Measurements from ENCODE around the gene TMX2. TPM values are rescaled to one million over a fixed set of nuclear protein-coding genes. Genes with fewer than 3 reads are reported as not detected.
"Not testable (repeated sequence)": the region's sequence is repeated elsewhere in the genome, so short reads cannot be mapped to it uniquely, and the experiment has no call there.

Gene TMX2
- total RNA-seq, 1 experiment from 2014 or later: 148 TPM

DNA sequence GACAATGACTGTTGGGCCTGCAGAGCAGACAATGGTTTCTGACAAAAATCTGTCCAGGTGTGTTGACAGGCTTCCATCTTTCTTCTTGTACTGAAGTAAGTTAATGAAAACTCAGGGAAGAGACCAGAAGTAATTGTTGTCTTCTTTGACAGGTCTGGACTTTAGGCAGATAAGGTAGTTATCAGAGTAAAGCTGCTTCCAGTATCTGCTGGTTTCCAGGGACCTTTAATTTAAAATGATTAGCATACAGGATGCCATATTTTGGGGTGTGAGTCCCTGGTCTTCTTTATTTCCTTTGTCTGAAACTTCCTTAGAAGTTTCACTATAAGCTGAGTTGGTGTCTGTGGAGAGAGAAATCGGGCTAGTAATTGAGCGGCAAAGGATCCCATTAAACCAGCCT is 1.4 kb downstream of the TMX2 start:
- no peak for DNase-seq (ENCODE audit: low spot score)

DNA sequence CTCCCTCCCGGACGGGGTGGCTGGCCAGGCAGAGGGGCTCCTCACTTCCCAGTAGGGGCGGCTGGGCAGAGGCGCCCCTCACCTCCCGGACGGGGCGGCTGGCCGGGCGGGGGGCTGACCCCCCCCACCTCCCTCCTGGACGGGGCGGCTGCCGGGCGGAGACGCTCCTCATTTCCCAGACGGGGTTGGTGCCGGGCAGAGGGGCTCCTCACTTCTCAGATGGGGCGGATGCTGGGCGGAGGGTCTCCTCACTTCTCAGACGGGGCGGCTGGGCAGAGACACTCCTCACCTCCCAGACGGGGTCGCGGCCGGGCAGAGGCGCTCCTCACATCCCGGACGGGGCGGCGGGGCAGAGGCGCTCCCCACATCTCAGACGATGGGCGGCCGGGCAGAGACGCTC is 4.3 kb downstream of the TMX2 start:
- DNase-seq (ENCODE audit: low spot score): not testable (repeated sequence)

DNA sequence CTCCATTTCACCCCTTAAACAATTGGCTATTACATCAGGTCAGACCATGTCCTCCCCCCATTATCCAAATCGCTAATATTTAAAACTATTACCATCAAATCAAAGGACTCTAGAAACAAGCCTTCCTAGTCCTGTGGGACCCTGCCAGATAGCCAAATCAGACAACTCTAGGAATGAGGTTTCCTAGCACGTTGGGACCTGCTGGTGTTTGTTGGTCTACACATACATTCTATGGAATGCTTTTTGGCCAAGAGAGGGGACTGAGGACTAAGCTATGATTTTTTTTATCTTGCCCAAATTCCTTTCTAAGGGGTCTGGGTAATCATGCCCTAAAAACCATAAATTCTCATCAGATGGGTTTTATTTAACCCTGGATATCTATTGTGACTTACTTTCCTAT is 14.8 kb downstream of the TMX2 start:
- no peak for DNase-seq (ENCODE audit: low spot score)

- no peak for DNase-seq (ENCODE audit: low spot score)
Observed at GRCh38 chr11:57728829-57729228, 16.4 kb downstream of the TMX2 start.

DNA sequence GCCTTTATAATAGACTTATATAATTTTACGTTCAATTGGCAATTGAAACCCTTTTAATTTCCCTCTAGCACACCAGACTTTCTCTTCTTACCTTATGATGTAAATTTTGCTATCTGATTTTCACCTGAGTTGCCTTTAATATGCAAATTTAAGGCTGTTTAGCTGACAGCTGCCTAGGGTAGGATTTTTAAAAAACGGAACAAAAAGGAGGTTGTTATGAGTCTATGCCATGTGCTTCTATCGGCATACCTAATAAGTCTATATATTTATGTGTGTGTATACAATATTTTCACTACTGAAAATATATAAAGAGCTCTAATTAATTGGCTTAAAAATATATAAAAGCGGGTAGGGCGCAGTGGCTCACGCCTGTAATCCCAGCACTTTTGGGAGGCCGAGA is 17.1 kb downstream of the TMX2 start:
- DNase-seq (ENCODE audit: low spot score): no peak

GRCh38 chr11:57732661-57733060 is 20.3 kb downstream of the TMX2 start:
- no peak for DNase-seq (ENCODE audit: low spot score)

GRCh38 chr11:57735619-57736298 is 23.4 kb downstream of the TMX2 start:
- no peak for DNase-seq (ENCODE audit: low spot score)

DNA sequence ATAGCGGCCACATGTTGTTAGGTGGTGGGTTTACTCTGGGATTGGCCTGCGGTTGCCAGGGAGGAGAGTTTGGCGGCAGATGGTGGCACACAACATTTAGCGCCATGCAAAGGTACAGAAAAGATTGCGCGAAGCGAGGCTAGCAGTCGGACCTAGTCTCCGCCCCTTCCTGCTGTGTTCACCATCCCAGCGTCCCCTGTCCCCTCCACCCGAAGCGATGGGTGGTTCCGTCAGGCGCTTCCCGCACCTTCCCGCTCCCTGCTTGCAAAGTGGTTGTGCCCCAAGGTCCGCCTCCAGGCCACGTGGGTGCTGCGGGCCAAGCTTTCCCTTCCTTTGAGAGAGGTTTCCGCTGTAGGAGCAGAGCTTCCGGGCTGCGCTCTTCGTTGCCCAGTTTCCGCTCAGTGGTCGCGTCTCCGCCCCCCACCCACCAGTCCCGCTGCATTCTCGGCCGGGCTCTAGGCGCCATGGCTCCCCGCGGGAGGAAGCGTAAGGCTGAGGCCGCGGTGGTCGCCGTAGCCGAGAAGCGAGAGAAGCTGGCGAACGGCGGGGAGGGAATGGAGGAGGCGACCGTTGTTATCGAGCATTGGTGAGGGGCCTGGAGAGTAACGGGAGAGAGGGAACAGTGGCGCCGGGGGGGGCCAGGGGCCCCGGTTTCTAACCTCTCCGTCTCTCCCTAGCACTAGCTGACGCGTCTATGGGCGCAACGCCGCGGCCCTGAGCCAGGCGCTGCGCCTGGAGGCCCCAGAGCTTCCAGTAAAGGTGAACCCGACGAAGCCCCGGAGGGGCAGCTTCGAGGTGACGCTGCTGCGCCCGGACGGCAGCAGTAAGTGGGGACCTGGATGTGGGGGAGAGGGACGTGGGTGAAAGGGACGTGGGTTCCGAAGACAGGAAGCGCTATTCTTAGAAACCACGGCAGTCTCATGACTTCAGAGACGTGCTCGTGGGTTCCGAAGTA is 29.0 kb downstream of the TMX2 start, which contains the start of gene SELENOH:
Gene SELENOH, plus strand, starts transcription at position 360 of the 955 bp plus-strand sequence. Its CDS starts 105 bp downstream, at position 465.
- peak; percentile 99 for DNase-seq (ENCODE audit: low spot score)

GRCh38 chr11:57742087-57742452 is 29.7 kb downstream of the TMX2 start:
- DNase-seq (ENCODE audit: low spot score): no peak

DNA sequence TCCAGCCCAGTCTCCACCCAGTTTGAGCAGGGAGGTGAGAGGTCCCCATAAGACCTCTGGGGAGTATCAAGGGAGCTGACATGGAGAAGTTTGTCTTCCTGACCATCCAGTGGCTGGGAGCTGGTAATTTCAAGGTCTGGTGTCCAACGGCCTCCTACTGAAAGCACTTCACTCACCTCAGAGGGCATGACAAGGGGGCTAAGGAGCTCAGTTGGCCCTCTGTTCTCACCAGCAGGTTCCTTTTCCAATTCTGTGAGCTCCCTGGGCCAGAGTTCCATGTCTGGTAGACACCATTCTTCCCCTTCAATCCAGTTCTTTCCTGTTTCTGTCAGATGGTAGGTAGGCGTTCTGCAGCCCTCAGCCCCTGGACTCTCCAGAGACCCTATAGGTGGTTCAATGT is 32.0 kb downstream of the TMX2 start:
- DNase-seq (ENCODE audit: low spot score): no peak

GRCh38 chr11:57745206-57745605 is 32.8 kb downstream of the TMX2 start:
- DNase-seq (ENCODE audit: low spot score): no peak

DNA sequence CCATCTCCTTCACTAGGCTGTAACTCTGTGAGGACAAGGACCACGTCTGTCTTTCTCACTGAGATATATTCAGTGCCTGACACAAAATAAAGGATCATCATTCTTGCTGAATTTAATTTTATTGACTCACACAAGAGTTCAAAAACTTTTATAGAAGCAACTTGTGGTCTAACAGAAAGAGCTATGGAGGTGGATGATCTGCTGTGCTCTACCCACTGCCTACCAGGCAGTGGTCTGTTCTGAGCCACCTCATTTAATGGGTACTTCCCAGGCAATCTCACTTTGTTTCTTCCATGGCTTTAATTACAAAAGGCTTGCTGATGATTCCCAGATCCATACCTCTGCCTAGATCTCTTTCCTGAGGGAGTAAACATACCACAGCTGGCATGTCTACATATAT is 34.5 kb downstream of the TMX2 start:
- no peak for DNase-seq (ENCODE audit: low spot score)

- DNase-seq (ENCODE audit: low spot score): no peak
Observed at GRCh38 chr11:57751176-57751575, 38.8 kb downstream of the TMX2 start.

DNA sequence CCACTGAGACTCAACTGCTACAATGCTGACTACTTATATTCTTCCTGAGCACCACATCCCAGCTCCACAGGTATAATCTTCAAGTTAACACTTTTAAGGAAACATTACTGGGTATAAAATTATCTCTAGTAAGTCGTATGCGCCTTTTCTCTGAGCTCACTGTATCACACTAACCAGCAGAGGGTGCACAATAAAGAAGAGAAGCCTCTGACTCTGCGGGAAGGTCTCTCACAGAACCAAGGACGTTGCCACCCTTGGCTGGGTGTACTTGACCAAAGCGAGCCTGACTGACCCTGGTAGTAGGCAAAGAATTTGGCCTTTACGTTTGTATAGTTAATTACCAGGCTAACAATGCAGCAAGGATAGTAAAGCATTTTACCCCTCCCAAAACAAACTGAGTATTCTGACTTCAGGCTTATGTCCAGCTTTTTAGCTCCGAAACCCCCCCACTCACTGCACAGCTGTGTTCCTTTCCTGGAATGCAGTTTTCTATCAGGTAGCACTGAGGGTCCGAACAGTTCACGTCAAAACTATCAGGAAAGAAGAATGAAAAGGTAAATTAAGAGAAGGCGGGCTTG is 39.4 kb downstream of the TMX2 start, which contains the start of gene BTBD18:
Gene BTBD18, minus strand, starts transcription at position 144 of the 578 bp plus-strand sequence. CDS start 631 bp downstream, outside the sequence.
- peak; percentile 87 for DNase-seq (ENCODE audit: low spot score)

GRCh38 chr11:57752954-57753353 is 40.6 kb downstream of the TMX2 start:
- DNase-seq (ENCODE audit: low spot score): no peak

DNA sequence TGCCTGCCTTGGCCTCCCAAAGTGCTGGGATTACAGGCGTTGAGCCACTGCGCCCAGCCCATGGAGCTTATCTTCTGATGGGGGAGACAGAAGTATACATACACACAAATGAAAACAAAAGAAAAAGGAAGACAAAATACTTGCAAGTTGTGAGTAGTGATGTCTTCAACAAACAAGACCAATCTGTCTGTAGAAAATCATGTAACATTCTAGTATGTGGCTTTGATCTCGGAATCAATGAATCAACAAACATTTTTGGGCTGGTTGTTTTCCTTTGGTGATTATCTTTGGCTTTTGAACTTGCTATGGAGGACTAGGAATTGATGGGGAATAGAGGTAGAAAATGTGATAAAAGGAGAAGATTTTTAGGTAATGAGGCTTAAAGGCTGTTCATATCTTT is 45.8 kb downstream of the TMX2 start:
- DNase-seq (ENCODE audit: low spot score): no peak

- peak; percentile 98 for DNase-seq (ENCODE audit: low spot score)
Observed at GRCh38 chr11:57761301-57762234, 49.2 kb downstream of the TMX2 start, which contains the start of gene CTNND1. TSS of gene CTNND1 (plus strand) at chr11:57761802. CDS start at chr11:57791479, 29,677 bp downstream.

DNA sequence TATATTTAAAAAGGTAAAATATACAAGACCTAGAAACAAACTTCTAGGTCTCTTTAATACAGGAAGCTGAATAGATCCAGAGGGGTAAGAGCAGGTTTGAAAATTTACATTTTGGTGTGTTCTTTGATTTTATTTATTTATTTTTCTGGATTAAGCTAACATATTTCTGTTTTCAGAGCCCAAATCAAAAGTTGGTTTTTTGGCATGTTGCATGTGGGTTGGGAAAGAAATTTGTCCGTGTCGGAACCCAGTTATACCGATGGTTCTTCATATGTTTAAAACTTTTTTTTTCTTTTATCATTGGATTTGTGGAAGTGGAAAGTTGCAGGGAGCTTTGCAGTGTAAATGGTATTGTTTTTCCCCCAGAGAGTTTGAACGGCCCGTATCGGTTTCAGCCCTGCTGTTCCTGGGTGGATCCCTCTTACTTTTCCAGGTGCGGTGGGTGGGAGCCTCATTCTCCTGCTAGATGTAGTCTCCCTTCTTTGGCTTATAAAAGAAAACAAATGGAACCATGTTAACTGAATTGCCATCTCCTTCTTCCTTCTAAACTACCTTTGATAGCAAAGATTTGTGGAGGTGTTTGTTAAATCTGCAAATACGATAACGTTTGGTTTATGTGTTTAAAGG is 50.0 kb downstream of the TMX2 start:
- DNase-seq (ENCODE audit: low spot score): peak; percentile 74

GRCh38 chr11:57763568-57763967 is 51.2 kb downstream of the TMX2 start:
- DNase-seq (ENCODE audit: low spot score): peak; percentile 84

GRCh38 chr11:57764021-57764420 is 51.6 kb downstream of the TMX2 start:
- no peak for DNase-seq (ENCODE audit: low spot score)
